Activated T-helper 2 cell treated with anti-CD3 and anti-CD28 coated beads, Interferon-gamma antibody, Interleukin-2, Interleukin-4, amounts not matched to agents 10 μg/mL and 5 μg/mL and 100 μg/mL, durations not matched to agents 14 hours and 24 hours and 36 hours (primary cell): Measurements from ENCODE around the gene WNT2B. TPM values are rescaled to one million over a fixed set of nuclear protein-coding genes. Genes with fewer than 3 reads are reported as not detected.
A peak's percentile ranks its signal among the peaks of the same experiment; 100 is the strongest.
"Not testable (repeated sequence)": the region's sequence is repeated elsewhere in the genome, so short reads cannot be mapped to it uniquely, and the experiment has no call there.

ENCODE experiments used
- DNase-seq: peaks from one replicate; pipeline ENCODE4 v3.0.0; 2021; ENCODE audit warnings: low spot score
- H3K27ac Mint-ChIP-seq: one replicate; pipeline ENCODE4 v1.8.0; 2021; ENCODE audit warnings: mixed read lengths
- H3K27me3 Mint-ChIP-seq: one replicate; pipeline ENCODE4 v1.8.0; 2021; ENCODE audit warnings: low read depth, mixed read lengths
- H3K36me3 Mint-ChIP-seq: one replicate; pipeline ENCODE4 v1.8.0; 2021; ENCODE audit warnings: low read depth, mixed read lengths
- H3K4me1 Mint-ChIP-seq: one replicate; pipeline ENCODE4 v1.8.0; 2021; ENCODE audit warnings: low read depth, mixed read lengths
- H3K4me3 Mint-ChIP-seq: one replicate; pipeline ENCODE4 v1.8.0; 2021; ENCODE audit warnings: low read depth, mild to moderate bottlenecking, moderate library complexity, mixed read lengths
- H3K9me3 Mint-ChIP-seq: one replicate; pipeline ENCODE4 v1.8.0; 2021; ENCODE audit warnings: mixed read lengths
- intact Hi-C: fragments of 100-400 bp; cut with micrococcal nuclease; formaldehyde crosslinking; loops from one replicate; pipeline ENCODE4 v1.15.1; 2023
- total RNA-seq: library from RNA; stranded (reverse); gene quantifications from 2 replicates; pipeline ENCODE4 v1.2.3, GENCODE V29; 2022

The WNT2B gene
- total RNA-seq: 0.16 TPM in 1 of 2 replicates, not detected in the other

DNA sequence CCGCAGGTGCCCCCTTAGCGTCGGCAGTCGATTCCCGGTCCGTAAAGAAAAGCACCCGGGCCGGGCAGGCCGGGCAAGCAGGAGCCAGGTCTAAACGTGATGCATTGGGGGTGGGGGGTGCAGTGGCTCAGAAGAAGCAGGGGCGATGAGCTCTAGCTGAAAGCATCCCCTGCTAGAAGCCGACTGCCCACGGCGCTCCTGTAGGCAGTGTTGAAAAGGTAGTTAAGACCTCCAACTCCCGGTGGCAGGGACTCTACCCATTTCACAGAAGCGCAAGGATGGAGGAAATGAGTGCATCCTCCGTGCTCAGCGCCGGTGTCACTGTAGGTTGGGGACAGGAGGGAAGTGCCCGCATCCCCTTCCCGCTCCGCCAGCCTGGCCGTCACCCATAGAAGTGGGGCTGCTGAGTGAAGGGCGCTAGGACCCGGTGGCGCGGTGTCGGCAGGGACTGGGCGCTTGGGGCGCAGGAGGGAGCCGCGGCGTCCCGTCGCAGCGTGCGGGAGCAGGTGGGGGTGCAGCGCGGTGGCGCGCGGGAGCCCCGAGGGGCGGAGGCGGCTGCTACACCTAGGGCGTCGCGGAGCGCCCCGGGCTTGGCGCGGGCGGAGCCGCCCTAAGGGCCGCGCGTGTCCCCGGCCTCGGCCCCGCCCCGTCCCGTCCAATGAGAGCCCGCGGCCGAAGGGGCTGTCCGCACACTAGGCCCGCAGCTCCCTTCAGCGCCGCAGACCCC lies at the start of gene WNT2B:
TSS of gene WNT2B (plus strand) at position 688 of the 727 bp plus-strand sequence. CDS start 298 bp downstream, outside the sequence.
- no peaks in the 10 kb centered on the region for H3K9me3 Mint-ChIP-seq
- peak within 1 kb of the TSS; percentile 69 for H3K4me3 Mint-ChIP-seq
- DNase-seq: peak; percentile 33
- intact Hi-C loops: loop anchor here (2.0 to 5.0 kb wide), 3 partner anchors 109 to 196 kb away; partner anchors contain the start of genes CAPZA1, CTTNBP2NL and ST7L
- peaks cover 55% of the 10 kb centered on the region for H3K27me3 Mint-ChIP-seq
- peaks cover 2% of the 10 kb centered on the region for H3K4me1 Mint-ChIP-seq
- H3K27ac Mint-ChIP-seq: no peak within 1 kb of the TSS
- no peaks in the 10 kb centered on the region for H3K36me3 Mint-ChIP-seq

DNA sequence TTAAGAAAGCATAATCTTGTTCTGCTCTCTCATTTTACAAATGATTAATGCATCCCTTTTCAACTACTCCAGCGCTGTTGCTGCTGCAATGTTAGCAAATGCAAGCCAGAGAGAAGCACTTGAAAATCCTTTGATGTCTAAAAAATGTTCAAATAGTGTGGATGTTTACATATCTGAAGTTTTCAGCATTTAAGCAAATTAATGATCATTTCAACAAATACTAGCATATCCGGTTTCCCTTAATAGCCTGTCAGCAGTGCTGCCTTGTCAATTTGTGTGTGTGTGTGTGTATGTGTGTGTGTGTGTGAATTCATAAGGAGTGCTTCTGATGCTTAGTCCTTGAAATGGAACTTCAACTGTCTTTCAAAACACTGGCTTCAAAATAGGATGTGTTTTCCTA lies 48.1 kb upstream of the WNT2B start:
- no peaks in the 10 kb centered on the region for H3K36me3 Mint-ChIP-seq
- no peak overlapping the region for H3K4me3 Mint-ChIP-seq
- no peak overlapping the region for H3K27ac Mint-ChIP-seq
- H3K27me3 Mint-ChIP-seq: peaks cover 5% of the 10 kb centered on the region
- intact Hi-C loops: loop anchor here (10.0 kb wide), 1 partner anchor 154 kb away; the partner anchor contains the start of genes CAPZA1 and ST7L
- no peak for DNase-seq
- no peaks in the 10 kb centered on the region for H3K9me3 Mint-ChIP-seq
- H3K4me1 Mint-ChIP-seq: peaks cover 1% of the 10 kb centered on the region

DNA sequence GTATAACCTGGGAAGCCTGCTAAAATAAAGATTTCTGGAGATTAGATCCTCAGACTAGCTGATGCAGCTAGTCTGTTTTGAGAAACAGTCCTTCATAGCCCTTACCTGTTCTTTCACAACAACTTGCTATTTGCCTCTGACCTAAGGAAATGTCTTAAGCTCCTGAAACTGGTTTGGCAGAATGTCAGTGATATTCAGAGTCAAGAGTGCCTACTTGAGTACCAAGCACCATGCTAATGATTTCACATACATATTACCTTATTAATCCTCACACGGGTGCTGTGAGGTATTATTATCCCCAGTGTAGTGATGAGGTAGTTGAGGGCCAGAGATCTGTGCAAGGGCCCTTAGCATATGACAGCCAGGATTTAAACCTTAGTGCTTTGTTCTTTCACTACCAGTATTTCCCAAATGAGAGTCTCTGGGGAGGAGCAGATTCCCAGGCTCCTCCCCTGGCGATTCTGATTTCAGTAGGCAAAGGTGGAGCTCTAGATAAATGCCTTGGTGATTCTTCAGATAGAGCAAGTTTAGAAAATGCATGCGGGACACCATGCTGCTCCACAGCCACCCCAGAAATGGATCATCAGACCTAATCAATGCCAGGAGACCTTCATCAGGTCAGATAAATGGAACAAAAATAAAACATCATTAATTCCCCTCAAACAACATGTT lies 47.4 kb upstream of the WNT2B start:
- intact Hi-C loops: loop anchor here (10.0 kb wide), 1 partner anchor 153 kb away; the partner anchor contains the start of genes CAPZA1 and ST7L
- Mint-ChIP-seq H3K9me3 (no peaks in the 10 kb centered on the region), H3K27ac (no peak overlapping the region), H3K4me1 (peaks cover 8% of the 10 kb centered on the region), H3K27me3 (peaks cover 5% of the 10 kb centered on the region), H3K4me3 (no peak overlapping the region), H3K36me3 (no peaks in the 10 kb centered on the region)
- no peak for DNase-seq

DNA sequence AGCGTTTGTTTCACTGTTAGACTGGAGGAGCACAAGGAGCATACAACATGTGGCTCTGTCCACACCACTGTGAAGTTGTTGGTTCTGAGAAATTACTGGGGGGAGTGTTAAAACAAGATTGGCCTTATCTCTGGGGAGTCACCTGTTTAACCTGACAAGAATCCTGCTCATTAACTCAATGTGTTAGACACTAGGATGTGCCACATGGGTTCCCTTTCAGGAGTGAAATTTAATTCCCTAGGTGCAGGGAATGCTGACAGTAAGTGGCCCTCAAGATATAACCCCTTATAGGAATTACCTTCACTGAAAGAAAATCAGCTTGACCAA lies 45.8 kb upstream of the WNT2B start:
- Mint-ChIP-seq H3K27ac (no peak overlapping the region), H3K9me3 (no peaks in the 10 kb centered on the region), H3K36me3 (no peaks in the 10 kb centered on the region), H3K4me3 (no peak overlapping the region), H3K4me1 (peaks cover 13% of the 10 kb centered on the region), H3K27me3 (peaks cover 13% of the 10 kb centered on the region)
- intact Hi-C loops: loop anchor here (10.0 kb wide), 1 partner anchor 152 kb away; the partner anchor contains the start of genes CAPZA1 and ST7L
- no peak for DNase-seq

DNA sequence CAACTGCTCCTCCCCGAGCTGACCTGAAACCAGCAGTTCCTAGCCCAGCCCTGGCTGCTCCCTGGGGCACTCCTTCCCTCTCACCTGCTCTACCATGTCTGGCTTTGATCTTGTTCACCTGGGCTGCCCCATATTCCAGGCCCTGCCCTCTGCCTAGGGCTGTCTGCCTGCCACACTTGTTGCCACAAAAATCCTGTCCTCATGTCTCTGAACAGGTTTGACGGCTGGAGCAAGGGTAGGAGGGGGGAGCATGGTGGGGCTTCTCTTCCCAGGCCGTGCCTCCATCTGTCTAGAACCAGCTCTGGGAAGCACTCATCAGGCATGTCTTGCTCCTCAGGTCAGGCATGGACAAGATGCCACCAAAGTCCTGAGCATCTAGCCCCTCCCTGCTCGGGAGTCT lies 44.3 kb upstream of the WNT2B start:
- no peak overlapping the region for H3K4me3 Mint-ChIP-seq
- H3K9me3 Mint-ChIP-seq: no peaks in the 10 kb centered on the region
- H3K36me3 Mint-ChIP-seq: no peaks in the 10 kb centered on the region
- peaks cover 13% of the 10 kb centered on the region for H3K4me1 Mint-ChIP-seq
- peaks cover 22% of the 10 kb centered on the region for H3K27me3 Mint-ChIP-seq
- intact Hi-C loops: loop anchor here (10.0 kb wide), 1 partner anchor 150 kb away; the partner anchor contains the start of genes CAPZA1 and ST7L
- DNase-seq: no peak
- H3K27ac Mint-ChIP-seq: no peak overlapping the region

DNA sequence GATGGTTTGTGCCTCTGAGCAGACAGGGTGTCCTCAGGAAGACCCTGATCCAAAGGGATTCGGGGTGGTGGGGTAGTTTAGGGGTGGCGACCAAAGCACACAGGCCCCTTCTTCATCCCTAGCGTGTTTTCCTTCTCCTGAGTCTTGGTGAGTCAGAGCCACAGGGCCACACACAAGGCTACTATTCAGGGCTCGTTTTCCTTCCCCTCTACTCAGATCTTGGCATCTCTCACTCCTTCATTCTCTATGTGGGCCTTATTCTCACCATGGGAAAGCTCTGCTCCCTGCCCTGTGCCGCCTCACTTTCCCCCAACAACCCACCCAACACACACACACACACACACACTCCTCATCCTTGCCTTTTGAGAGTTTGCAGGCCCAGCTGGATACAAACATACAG lies 43.6 kb upstream of the WNT2B start:
- no peaks in the 10 kb centered on the region for H3K9me3 Mint-ChIP-seq
- no peak overlapping the region for H3K27ac Mint-ChIP-seq
- H3K36me3 Mint-ChIP-seq: no peaks in the 10 kb centered on the region
- DNase-seq: no peak
- intact Hi-C loops: loop anchor here (10.0 kb wide), 1 partner anchor 150 kb away; the partner anchor contains the start of genes CAPZA1 and ST7L
- peaks cover 13% of the 10 kb centered on the region for H3K4me1 Mint-ChIP-seq
- H3K4me3 Mint-ChIP-seq: no peak overlapping the region
- H3K27me3 Mint-ChIP-seq: peaks cover 25% of the 10 kb centered on the region

DNA sequence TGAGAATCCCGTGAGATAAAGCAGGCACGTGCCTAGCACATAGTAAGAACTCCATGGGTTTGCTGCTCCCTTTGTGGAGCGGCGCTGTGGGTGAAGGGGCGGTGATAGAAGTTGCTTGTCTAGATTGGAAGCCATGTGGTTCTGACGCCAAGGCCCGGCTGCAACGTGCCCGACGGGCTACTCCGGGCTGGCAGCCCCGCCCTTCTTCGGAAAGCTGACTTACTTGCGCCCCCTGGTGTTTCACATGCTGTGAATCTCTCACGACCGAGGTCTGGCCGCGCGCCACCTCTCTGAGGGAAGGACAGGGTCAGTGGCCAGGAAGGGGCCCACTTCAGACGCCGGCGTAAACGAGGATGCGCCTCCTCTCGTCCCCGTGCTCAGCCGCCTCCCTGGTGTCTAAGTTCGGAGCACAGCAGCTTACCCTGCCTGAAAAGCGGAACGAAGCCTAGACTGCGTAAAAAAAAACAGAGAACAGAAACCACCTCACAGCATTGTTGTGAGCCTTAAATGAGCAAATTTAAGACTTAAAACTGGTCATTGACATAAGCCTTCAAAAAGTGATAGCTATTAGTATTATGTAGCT lies 42.6 kb upstream of the WNT2B start:
- no peaks in the 10 kb centered on the region for H3K36me3 Mint-ChIP-seq
- no peaks in the 10 kb centered on the region for H3K9me3 Mint-ChIP-seq
- DNase-seq: peak; percentile 79
- H3K27me3 Mint-ChIP-seq: peaks cover 26% of the 10 kb centered on the region
- no peak overlapping the region for H3K27ac Mint-ChIP-seq
- H3K4me3 Mint-ChIP-seq: peak overlapping the region; percentile 77
- H3K4me1 Mint-ChIP-seq: peaks cover 13% of the 10 kb centered on the region
- intact Hi-C loops: loop anchor here (1.0 to 10.0 kb wide), 3 partner anchors 75 to 241 kb away; partner anchors contain the start of genes CAPZA1, RHOC and ST7L

DNA sequence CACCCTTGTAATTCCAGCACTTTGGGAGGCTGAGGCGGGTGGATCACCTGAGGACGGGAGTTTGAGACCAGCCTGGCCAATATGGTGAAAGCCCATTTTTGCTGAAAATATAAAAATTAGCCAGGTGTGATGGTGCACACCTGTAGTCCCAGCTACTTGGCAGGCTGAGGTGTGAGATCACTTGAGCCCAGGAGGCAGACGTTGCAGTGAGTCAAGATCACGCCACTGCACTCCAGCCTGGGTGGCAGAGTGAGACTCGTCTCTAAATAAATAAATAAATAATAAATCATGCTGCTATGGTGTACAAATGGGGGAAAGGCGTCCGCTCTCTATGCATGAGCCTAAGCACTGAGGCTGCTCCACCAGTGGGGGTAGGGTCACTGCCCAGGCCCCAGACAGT lies 38.4 kb upstream of the WNT2B start:
- H3K36me3 Mint-ChIP-seq, DNase-seq, H3K27ac Mint-ChIP-seq, H3K9me3 Mint-ChIP-seq, H3K4me3 Mint-ChIP-seq, intact Hi-C loops: not testable (repeated sequence)
- peaks cover 13% of the 10 kb centered on the region for H3K4me1 Mint-ChIP-seq
- H3K27me3 Mint-ChIP-seq: peaks cover 39% of the 10 kb centered on the region

DNA sequence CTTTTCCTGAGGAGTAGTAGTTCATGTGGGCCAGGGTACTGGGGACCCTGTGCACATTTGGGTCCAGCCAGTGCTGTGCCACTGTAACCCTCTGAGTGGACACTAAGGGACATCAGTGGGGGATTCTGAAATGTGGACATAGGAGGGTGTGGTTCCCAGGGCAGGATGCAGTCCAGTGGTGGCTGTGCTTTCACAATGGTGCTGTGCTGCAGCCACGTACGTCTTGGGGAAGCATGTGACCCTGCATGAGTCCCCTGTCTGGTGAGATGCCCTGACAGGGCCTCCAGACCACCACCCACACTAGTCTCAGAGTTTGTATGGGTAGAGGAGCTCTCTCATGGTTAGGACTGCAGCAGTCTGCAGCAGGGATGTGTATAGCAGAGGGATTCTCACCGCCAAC lies 37.8 kb upstream of the WNT2B start:
- Mint-ChIP-seq H3K9me3 (peaks cover 4% of the 10 kb centered on the region), H3K4me3 (no peak overlapping the region), H3K4me1 (peaks cover 8% of the 10 kb centered on the region), H3K36me3 (no peaks in the 10 kb centered on the region), H3K27me3 (peaks cover 41% of the 10 kb centered on the region), H3K27ac (no peak overlapping the region)
- no peak for DNase-seq
- intact Hi-C loops: no loop called here

DNA sequence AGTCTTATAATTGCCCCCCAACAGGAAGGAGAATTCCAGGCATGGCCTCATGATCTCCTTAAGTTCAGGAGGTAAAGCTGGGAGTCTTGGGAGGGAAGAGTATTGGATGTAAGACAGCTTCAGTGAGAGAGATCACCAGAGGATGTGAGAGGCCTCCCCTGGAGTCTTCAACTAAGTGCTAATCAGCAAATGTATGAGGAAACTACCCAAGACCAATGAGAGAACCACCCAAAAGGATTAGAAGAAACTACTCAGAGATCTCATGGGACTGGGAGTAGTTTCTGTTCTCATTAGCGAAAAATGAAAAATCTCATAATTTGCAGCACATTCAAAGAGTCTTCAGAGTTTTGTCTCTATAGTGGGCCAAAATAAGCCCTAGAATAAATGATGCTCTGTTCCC lies 36.6 kb upstream of the WNT2B start:
- H3K36me3 Mint-ChIP-seq: no peaks in the 10 kb centered on the region

DNA sequence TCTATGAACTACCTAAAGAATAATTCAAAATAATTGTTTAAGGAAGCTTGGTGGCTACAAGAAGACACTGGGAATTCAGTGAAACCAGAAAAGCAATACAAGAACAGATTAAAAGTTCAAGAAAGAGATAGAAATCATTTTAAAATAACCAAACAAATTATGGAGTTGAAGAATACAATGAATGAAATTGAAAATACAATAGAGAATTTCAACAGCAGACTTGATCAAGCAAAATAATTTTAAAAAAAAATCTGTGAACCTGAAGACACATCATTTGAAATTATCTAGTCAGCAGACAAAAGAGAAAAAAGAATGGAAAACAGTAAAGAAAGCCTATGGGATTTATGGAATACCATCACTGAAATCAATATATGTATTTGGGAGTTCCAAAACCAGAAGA lies 31.2 kb upstream of the WNT2B start:
- Mint-ChIP-seq H3K9me3 (peaks cover 23% of the 10 kb centered on the region), H3K4me3 (no peak overlapping the region), H3K4me1 (no peaks in the 10 kb centered on the region), H3K27ac (no peak overlapping the region), H3K27me3 (peaks cover 22% of the 10 kb centered on the region), H3K36me3 (no peaks in the 10 kb centered on the region)
- intact Hi-C loops: no loop called here
- DNase-seq: no peak

More for the DNA sequence above, 36.6 kb upstream of the WNT2B start:
- Mint-ChIP-seq H3K27me3 (peaks cover 40% of the 10 kb centered on the region), H3K4me3 (no peak overlapping the region), H3K9me3 (peaks cover 10% of the 10 kb centered on the region), H3K27ac (no peak overlapping the region), H3K4me1 (no peaks in the 10 kb centered on the region)
- intact Hi-C loops: no loop called here
- no peak for DNase-seq

DNA sequence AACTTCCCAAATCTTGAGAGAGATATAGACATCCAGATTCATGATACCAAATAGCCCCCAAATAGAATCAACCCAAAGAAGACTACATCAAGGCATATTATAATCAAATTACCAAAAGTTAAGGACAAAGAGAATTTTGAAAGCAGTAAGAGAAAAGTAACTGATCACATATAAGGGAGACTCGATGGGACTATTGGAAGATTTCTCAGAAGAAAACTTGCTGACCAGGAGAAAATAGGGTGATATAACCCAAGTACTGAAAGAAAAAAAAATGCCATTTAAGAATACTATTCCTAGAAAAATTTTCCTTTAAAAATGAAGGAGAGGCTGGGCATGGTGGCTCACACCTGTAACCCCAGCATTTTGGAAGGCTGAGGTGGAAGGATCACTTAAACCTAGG lies 30.5 kb upstream of the WNT2B start:
- Mint-ChIP-seq H3K36me3 (no peaks in the 10 kb centered on the region), H3K27me3 (peaks cover 22% of the 10 kb centered on the region), H3K4me1 (no peaks in the 10 kb centered on the region), H3K4me3 (no peak overlapping the region), H3K27ac (no peak overlapping the region), H3K9me3 (peaks cover 23% of the 10 kb centered on the region)
- intact Hi-C loops: no loop called here
- DNase-seq: no peak

DNA sequence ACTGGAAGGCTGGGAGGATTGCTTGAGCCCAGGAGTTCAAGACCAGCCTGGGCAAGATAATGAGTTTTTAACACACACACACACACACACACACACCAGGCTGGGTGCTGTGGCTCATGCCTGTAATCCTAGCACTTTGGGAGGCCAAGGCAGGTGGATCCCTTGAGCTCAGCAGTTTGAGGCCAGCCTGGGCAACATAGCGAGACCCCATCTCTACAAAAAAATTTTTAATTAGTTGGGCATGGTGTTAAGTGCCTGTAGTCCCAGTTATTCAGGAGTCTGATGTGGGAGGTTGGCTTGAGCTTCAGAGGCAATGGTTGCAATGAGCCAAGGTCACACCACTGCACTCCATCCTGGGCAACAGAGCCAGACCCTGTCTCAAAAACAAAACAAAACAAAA lies 22.7 kb upstream of the WNT2B start:
- intact Hi-C loops, H3K9me3 Mint-ChIP-seq, H3K4me3 Mint-ChIP-seq, DNase-seq, H3K27ac Mint-ChIP-seq, H3K36me3 Mint-ChIP-seq, H3K4me1 Mint-ChIP-seq: not testable (repeated sequence)
- H3K27me3 Mint-ChIP-seq: peaks cover 16% of the 10 kb centered on the region
